HG03439 (cell line): ENCODE measurements around the gene PADI2.

Source experiments
- ATAC-seq: cut with Tn5 transposase; IDR thresholded peaks from one replicate; pipeline ENCODE4 v1.9.1; 2021; ENCODE audit warnings: mild to moderate bottlenecking, moderate library complexity; ENCODE audit not compliant: unreplicated experiment

The PADI2 gene

GRCh38 chr1:17140279-17140678 lies 21.0 kb upstream of the PADI2 start:
- no peak for ATAC-seq

GRCh38 chr1:17139637-17140036 lies 20.4 kb upstream of the PADI2 start:
- no peak for ATAC-seq

GRCh38 chr1:17137441-17137840 lies 18.2 kb upstream of the PADI2 start:
- ATAC-seq, result no peak

GRCh38 chr1:17136936-17137335 lies 17.7 kb upstream of the PADI2 start:
- ATAC-seq, result no peak

- no peak for ATAC-seq
Observed at GRCh38 chr1:17136145-17136544, 16.9 kb upstream of the PADI2 start.

GRCh38 chr1:17135530-17135929 lies 16.3 kb upstream of the PADI2 start:
- ATAC-seq, result no peak

- ATAC-seq, result no peak
Observed at GRCh38 chr1:17134724-17135123, 15.5 kb upstream of the PADI2 start.

- no peak for ATAC-seq
Observed at GRCh38 chr1:17134034-17134433, 14.8 kb upstream of the PADI2 start.

GRCh38 chr1:17130138-17130635 lies 10.9 kb upstream of the PADI2 start:
- ATAC-seq, result no peak

GRCh38 chr1:17128361-17128760 lies 9.1 kb upstream of the PADI2 start:
- ATAC-seq, result no peak

- no peak for ATAC-seq
Observed at GRCh38 chr1:17125756-17126237, 6.5 kb upstream of the PADI2 start.

- ATAC-seq, result no peak
Observed at GRCh38 chr1:17123196-17124045, 4.2 kb upstream of the PADI2 start.

- no peak for ATAC-seq
Observed at GRCh38 chr1:17122521-17123164, 3.4 kb upstream of the PADI2 start.

GRCh38 chr1:17121881-17122280 lies 2.6 kb upstream of the PADI2 start:
- no peak for ATAC-seq

GRCh38 chr1:17120962-17121837 lies 1.9 kb upstream of the PADI2 start:
- ATAC-seq, result no peak

GRCh38 chr1:17120481-17120877 lies 1.2 kb upstream of the PADI2 start:
- no peak for ATAC-seq

GRCh38 chr1:17119773-17120480 lies 676 bp upstream of the PADI2 start:
- ATAC-seq, result no peak

- no peak for ATAC-seq
Observed at GRCh38 chr1:17118706-17119075, 560 bp downstream of the PADI2 start.

- ATAC-seq, result no peak
Observed at GRCh38 chr1:17118268-17118667, 983 bp downstream of the PADI2 start.

- ATAC-seq, result no peak
Observed at GRCh38 chr1:17117451-17118265, 1.6 kb downstream of the PADI2 start.
